Uterus (tissue), 4 donors: ENCODE measurements around the gene ATP1A1. TPM values are rescaled to one million over a fixed set of nuclear protein-coding genes. Genes with fewer than 3 reads are reported as not detected.

Experiments used
- DNase-seq, 2 donors: peaks; one replicate each; pipeline ENCODE4 v3.0.0-alpha.2; 2019 to 2020
- H3K27ac ChIP-seq, 2 donors: fragments of 200-600 bp; sonication (generic); 1 replicate in 1 of 2; 2 replicates in 1 of 2; pipeline ENCODE4 v1.5.1; 2016 to 2018
- H3K27me3 ChIP-seq, 2 donors: fragments of 200-600 bp; sonication (generic); one replicate each; pipeline ENCODE4 v1.5.1; 2018 to 2019; ENCODE audit warnings: control low read depth in 1 of 2
- H3K36me3 ChIP-seq, 2 donors: fragments of 200-600 bp; sonication (generic); one replicate each; pipeline ENCODE4 v1.5.1; 2019; ENCODE audit warnings: control low read depth in 1 of 2
- H3K4me1 ChIP-seq, 2 donors: fragments of 200-600 bp; sonication (generic); one replicate each; pipeline ENCODE4 v1.5.1; 2018 to 2019; ENCODE audit warnings: control low read depth in 1 of 2
- H3K4me3 ChIP-seq, 2 donors: fragments of 200-600 bp; sonication (generic); 1 replicate in 1 of 2; 2 replicates in 1 of 2; pipeline ENCODE4 v1.5.1; 2018 to 2019; ENCODE audit warnings: mild to moderate bottlenecking in 1 of 2
- H3K9me3 ChIP-seq, 2 donors: fragments of 200-600 bp; sonication (generic); one replicate each; pipeline ENCODE4 v1.5.1; 2019; ENCODE audit warnings: control low read depth in 1 of 2
- POLR2A ChIP-seq, 2 donors: fragments of 450-650 bp; IDR thresholded peaks; one replicate each; pipeline ENCODE4 v1.6.1; 2016; ENCODE audit warnings: antibody characterized with exemption in 2 of 2, mild to moderate bottlenecking in 1 of 2, moderate library complexity in 1 of 2
- intact Hi-C: fragments of 100-400 bp; cut with DNase I; formaldehyde crosslinking; loops from one replicate; pipeline ENCODE4 v1.15.1; 2023; ENCODE audit warnings: low total_unique reads
- total RNA-seq, 4 donors: library from RNA; depleted of rRNA in 3 of 4; stranded (reverse); fragments of >200 nt in 3 of 4; gene quantifications; one replicate each; pipeline versions ENCODE4 v1.1.0 to v1.2.4, GENCODE V29; 2014 to 2023
- TF ChIP-seq, protein P1 (sequence below), 4 experiments: fragments of 200-600 bp in 2 of 4; fragments of 450-650 bp in 2 of 4; sonication (generic) in 2 of 4; IDR thresholded peaks; one replicate each; pipeline ENCODE4 v1.5.1; 2016 to 2019; ENCODE audit warnings: antibody characterized with exemption in 4 of 4, mild to moderate bottlenecking in 2 of 4, moderate library complexity in 1 of 4
- donor health status: DM: yes; HTN: yes; CAD: no.

The ATP1A1 gene
- total RNA-seq, 4 donors from 2014 or later, result 135 to 202 (median 149) TPM

GRCh38 chr1:116347696-116348095 lies 25.3 kb upstream of the ATP1A1 start:
- TF ChIP-seq, protein P1, sequence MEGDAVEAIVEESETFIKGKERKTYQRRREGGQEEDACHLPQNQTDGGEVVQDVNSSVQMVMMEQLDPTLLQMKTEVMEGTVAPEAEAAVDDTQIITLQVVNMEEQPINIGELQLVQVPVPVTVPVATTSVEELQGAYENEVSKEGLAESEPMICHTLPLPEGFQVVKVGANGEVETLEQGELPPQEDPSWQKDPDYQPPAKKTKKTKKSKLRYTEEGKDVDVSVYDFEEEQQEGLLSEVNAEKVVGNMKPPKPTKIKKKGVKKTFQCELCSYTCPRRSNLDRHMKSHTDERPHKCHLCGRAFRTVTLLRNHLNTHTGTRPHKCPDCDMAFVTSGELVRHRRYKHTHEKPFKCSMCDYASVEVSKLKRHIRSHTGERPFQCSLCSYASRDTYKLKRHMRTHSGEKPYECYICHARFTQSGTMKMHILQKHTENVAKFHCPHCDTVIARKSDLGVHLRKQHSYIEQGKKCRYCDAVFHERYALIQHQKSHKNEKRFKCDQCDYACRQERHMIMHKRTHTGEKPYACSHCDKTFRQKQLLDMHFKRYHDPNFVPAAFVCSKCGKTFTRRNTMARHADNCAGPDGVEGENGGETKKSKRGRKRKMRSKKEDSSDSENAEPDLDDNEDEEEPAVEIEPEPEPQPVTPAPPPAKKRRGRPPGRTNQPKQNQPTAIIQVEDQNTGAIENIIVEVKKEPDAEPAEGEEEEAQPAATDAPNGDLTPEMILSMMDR (IDR thresholded peaks at IDR 0.05), result no peak
- no peak for TF ChIP-seq POLR2A (IDR thresholded peaks at IDR 0.05)
- Histone ChIP-seq H3K9me3 (no peaks in the 10 kb centered on the region), H3K36me3 (no peaks in the 10 kb centered on the region), H3K4me3 (no peak overlapping the region), H3K27ac (no peak overlapping the region), H3K27me3 (no peaks in the 10 kb centered on the region), H3K4me1 (no peaks in the 10 kb centered on the region)
- no peak for DNase-seq
- intact Hi-C loops, result no loop called here

GRCh38 chr1:116350097-116350645 lies 22.9 kb upstream of the ATP1A1 start:
- intact Hi-C loops, result no loop called here
- DNase-seq, result no peak
- no peaks in the 10 kb centered on the region for H3K9me3 ChIP-seq
- H3K4me1 ChIP-seq, result no peaks in the 10 kb centered on the region
- H3K36me3 ChIP-seq, result no peaks in the 10 kb centered on the region
- H3K4me3 ChIP-seq, result no peak overlapping the region
- no peak for TF ChIP-seq POLR2A (IDR thresholded peaks at IDR 0.05)
- TF ChIP-seq, protein P1 (IDR thresholded peaks at IDR 0.05), result no peak
- no peaks in the 10 kb centered on the region for H3K27me3 ChIP-seq
- no peak overlapping the region for H3K27ac ChIP-seq

DNA sequence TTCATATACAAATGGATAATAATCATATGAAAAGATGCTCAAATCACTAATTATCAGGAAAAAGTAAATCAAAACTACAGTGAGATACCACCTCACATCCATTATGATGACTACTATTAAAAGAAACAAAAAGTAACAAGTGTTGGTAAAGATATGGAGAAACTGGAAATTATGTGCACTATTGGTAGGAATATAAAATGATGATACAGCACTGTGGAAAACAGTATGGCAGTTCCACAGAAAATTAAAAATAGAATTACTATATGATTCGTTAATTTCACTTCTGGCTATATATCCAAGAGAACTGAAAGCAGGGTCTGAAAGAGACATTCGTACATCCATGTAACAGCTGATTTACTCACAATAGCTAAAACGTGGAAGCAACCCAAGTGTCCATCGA lies 21.1 kb upstream of the ATP1A1 start:
- intact Hi-C loops, result no loop called here
- Histone ChIP-seq H3K27ac (no peak overlapping the region), H3K36me3 (no peaks in the 10 kb centered on the region), H3K4me3 (no peak overlapping the region), H3K27me3 (no peaks in the 10 kb centered on the region), H3K4me1 (no peaks in the 10 kb centered on the region), H3K9me3 (no peaks in the 10 kb centered on the region)
- TF ChIP-seq, protein P1 (IDR thresholded peaks at IDR 0.05), result no peak
- TF ChIP-seq POLR2A (IDR thresholded peaks at IDR 0.05), result no peak
- DNase-seq, result no peak

DNA sequence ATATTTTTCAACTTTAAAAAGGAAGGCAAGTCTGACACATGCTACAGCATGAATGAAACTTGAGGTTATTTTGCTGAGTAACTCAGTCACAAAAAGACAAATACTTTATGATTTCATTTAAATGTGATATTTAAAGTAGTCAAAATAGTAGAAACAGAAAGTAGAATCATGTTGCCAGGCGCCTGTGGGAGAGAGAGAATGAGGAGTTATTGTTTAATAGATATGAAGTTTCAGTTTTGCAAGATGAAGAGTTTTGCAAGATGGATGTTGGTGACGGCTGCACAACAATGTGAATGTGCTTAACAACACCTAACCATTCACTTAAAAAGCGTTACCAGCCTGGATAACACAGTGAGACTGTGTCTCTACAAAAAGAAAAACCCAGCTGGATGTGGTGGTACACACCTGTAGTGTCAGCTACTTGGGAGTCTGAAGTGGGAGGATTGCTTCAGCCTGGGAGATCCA lies 20.7 kb upstream of the ATP1A1 start:
- intact Hi-C loops, result no loop called here
- Histone ChIP-seq H3K27ac (no peak overlapping the region), H3K36me3 (no peaks in the 10 kb centered on the region), H3K27me3 (no peaks in the 10 kb centered on the region), H3K4me3 (no peak overlapping the region), H3K9me3 (no peaks in the 10 kb centered on the region), H3K4me1 (no peaks in the 10 kb centered on the region)
- no peak for DNase-seq
- TF ChIP-seq POLR2A (IDR thresholded peaks at IDR 0.05), result no peak
- TF ChIP-seq, protein P1 (IDR thresholded peaks at IDR 0.05), result no peak

GRCh38 chr1:116353155-116353554 lies 19.9 kb upstream of the ATP1A1 start:
- Histone ChIP-seq H3K27me3 (no peaks in the 10 kb centered on the region), H3K36me3 (no peaks in the 10 kb centered on the region), H3K4me1 (no peaks in the 10 kb centered on the region), H3K27ac (no peak overlapping the region), H3K9me3 (no peaks in the 10 kb centered on the region), H3K4me3 (no peak overlapping the region)
- TF ChIP-seq POLR2A (IDR thresholded peaks at IDR 0.05), result no peak
- TF ChIP-seq, protein P1 (IDR thresholded peaks at IDR 0.05), result no peak
- intact Hi-C loops, result no loop called here
- no peak for DNase-seq
